HG03139 (cell line): ENCODE measurements around the gene RNF112.
"Not testable (repeated sequence)": the region's sequence is repeated elsewhere in the genome, so short reads cannot be mapped to it uniquely, and the experiment has no call there.

ENCODE experiments used
- ATAC-seq: cut with Tn5 transposase; IDR thresholded peaks from one replicate; pipeline ENCODE4 v1.9.1; 2021; ENCODE audit not compliant: unreplicated experiment

RNF112 gene

DNA sequence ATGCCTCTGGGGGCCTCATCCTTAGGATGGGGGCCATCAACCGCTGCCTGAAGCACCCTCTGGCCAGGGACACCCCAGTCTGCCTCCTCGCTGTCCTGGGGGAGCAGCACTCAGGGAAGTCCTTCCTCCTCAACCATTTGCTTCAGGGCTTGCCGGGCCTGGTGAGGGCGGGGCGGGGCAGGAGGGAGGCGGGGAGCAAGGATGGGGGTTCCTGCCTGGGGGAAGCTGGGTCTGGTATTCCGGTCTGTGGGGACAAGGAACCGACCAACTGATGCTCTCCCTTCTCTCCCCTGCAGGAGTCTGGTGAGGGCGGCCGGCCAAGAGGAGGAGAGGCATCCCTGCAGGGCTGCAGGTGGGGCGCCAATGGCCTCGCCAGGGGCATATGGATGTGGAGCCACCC is 2.0 kb downstream of the RNF112 start:
- ATAC-seq: no peak

DNA sequence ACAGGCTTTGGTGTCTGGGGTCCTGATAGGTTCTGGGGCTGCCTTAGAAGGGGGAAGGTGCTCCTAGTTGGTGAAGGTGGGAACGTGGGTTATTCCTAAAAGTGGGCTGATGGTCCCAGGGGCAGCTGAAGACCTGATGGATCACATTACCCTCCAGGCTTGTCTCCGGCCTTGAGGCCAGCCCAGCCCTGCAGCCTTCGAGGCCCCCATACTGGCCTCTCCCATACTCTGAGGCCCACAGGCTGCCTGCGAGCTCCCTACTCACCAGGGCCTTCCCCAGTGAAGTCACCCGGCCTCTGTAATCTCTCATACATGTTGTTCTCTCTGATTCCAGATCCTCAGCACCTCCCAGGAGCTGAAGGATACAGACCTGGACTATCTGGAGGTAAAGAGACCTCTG is 2.7 kb downstream of the RNF112 start:
- ATAC-seq: no peak

DNA sequence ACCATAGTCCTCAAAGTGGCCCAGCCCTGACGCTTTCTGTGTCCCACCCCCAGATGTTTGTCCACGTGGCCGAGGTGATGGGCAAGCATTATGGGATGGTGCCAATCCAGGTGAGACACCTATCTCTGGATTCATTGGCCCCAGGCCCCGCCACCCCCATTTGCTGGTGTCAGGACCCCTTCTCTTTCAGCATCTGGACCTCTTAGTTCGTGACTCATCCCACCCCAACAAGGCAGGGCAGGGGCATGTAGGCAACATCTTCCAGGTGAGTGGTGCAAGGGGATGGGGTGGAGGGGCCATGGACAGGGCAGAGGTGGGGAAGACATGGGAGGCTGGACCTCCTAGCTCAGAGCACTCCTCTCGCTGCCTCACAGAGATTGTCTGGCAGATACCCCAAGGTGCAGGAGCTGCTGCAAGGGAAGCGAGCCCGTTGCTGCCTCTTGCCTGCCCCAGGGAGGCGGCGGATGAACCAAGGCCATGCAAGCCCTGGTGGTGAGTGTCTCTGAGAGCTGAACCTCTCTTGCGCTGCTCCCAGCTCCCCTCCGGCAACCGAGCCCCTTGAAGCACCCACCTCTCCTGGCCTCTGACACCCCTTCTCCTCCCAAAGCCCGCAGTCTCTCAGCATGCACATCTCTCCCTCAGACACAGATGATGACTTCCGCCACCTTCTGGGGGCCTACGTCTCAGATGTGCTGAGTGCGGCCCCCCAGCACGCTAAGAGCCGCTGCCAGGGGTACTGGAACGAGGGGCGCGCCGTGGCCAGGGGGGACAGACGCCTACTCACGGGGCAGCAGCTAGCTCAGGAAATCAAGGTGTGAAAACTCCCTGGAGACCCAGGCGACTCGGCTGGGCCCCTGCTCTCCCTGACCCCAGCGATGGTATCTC is 3.6 kb downstream of the RNF112 start:
- no peak for ATAC-seq

DNA sequence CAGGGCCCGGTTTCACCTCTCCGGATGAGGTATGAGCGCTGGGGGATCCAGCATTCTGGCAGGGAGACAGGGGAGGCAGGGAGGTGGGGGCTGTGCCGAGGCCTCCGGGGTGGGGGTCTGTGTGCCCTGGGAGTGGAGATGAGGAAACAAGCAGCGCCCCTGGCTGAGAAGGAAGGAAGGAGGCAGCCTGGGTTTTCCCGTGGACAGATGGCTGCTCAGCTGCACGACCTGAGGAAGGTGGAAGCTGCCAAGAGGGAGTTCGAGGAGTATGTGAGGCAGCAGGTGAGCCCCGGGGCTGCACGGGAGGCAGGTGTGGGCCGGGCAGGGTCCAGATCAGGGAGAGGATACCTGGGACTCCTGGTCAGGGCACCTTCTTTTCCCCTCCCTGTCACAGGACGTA is 4.3 kb downstream of the RNF112 start:
- ATAC-seq: no peak

DNA sequence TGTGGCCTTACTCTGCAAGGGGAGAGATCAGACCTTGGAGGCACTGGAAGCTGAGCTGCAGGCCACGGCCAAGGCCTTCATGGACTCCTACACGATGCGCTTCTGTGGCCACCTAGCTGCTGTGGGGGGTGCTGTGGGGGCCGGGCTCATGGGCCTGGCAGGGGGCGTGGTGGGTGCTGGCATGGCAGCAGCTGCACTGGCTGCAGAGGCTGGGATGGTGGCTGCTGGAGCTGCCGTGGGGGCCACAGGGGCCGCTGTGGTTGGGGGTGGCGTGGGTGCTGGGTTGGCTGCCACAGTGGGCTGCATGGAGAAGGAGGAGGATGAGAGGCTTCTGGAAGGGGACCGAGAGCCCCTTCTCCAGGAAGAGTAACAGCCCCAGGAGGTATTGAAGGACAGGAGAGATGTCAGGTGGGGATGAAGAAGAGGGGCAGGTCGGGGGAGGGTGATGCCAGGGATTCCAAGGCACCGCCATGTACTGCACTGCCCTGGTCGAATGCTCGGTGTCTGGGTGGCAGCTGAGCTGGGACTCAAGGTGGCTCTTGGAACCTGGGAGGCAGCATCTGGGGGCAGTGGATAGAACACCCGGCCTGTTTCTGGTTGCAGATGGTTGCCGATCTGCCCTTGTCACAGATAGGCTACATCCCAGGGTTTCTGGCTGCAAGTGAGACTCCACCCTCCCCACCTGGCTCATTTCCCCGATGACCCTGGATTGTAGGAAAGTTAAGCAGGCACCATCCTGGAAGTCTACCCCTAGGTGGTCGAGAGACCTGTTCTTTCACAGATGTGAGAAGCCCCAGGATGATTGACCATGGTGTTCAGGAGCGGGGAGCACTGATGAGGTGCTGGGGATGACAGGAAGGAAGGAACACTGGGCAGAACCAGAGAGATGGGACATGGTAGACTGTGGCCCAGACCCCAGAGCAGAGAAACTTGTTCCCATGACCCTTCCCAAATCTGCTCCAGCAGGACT is 5.1 kb downstream of the RNF112 start:
- ATAC-seq: no peak

DNA sequence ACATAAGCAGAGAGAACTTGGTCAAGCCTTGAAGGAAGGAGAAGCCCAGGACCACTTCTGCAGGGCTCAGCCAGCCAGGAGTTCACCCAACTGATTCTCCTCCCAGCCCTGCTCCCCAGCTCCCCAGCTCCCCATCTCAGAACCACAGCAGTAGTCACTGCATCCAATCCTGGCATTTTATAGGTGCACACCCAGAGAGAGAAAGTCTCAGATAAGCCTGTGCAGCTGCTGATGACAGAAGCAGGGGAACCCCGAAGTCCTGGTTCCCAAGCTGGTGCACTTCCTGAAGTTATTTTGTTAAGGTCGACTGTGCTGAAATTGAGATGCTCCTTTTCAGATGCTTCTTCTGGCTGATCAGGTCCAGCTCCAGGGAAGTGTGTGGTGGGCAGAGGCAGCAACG is 6.6 kb downstream of the RNF112 start:
- no peak for ATAC-seq

DNA sequence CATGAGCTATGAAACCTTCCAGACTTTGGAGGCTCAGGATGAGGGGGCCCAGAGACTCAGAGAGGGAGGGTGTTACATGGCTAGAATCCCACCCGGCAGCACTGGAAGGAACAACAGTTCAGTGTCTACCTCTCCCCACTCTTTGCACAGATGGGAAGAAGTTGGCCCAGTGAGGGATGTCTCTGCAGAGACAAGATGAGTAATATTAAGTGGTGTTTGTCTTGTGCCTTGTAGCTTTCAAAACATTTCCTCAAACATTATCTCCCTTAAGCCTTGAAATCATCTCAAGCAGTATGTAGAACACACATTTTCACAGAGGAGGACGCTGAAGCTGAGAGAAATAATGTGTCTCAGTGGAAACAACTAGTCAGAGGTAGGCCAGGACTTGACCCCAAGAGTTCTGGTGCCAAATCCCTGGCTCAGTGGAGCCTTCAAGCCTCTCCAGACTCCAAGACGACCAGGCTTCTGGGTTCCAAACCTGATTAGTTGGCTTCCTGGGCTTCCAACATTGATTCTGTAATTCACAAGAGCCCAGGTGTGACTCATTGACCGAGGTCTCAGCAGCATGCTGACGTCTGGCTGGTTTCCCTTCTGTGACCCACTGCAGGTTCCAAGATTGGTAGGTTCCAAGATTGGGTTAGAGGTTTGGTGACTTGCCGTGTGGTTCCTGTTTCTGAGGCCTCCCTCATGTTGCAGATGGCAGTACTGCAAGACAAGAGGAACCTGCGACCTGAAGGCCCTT is 7.4 kb downstream of the RNF112 start:
- ATAC-seq: no peak

DNA sequence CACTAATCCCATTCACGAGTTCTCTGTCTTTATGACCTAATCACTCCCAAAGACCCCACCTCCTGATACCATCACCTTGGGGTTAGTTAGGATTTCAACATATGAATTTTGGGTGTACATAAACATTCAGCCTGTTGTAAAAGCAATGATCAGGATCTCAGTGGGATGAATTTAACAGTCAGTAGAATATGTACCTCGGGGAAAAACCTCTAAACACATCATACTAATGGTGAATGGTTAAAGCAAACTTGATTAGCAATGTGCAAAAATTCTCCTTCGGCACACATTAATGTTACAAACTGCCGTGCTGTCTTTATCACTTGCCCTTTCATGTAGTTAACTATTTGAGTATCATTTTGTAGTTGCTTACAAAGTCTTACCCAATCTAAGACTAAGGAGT is 10.2 kb downstream of the RNF112 start:
- ATAC-seq: no peak

DNA sequence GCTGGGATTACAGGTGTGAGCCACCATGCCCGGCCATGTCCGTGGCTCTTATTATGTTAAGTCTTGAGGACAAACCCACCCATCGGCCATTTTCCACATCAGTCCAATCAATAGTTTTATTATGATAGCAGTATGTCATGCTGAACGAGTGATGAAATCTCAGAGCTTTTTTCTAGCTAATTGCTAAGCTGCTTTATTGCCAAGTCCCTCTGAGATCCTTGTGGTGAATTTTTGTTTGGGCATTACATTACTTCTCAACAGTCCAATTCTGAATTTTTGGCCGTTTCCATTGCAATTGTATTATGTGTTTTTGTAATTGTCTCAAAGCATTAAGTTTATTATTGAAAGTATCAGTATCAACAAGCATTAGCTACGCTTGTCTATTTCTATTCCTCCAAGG is 10.9 kb downstream of the RNF112 start:
- ATAC-seq: no peak

DNA sequence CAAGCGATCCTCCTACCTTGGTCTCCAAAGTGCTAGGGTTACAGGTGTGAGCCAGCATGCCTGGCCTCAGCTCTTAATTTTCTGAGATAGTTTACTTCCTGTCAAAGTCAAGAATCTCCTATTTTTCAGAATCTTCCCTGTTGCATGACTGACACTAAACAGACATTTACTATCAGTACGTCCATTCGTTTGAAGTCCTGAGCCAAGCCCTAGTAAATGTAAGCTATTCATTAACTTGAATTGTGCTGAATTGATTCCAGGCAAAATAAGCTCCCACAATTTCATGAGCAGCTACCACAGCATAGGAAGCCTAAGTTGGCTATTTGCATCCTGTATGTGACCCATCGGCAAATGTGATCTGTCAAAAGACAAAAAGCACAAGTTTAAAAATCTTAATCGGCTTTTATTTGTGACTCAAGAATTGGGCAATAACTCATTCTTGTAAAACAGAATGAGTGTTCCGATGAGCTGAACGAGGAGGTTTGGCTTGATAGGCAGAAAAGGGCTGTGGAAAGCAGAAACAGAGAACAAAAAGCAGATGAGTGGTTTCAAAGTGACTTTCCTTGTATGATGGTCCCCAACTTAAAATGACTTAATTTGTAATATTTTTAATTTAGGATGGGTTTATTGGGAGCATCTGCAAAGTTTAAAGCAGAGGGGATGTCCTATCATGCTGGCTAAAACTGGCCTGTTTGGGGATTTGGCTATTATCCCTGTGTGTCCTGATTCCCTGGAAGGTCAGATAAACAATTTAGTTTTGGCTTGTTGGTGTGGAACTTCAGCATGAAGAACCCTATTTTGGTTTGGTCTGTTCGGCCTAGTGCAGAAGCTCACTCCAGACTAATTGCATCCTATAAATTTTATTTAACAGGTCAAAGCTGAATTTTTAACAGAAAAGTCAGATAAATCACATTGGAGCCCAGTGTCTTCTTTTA is 14.2 kb downstream of the RNF112 start:
- no peak for ATAC-seq

DNA sequence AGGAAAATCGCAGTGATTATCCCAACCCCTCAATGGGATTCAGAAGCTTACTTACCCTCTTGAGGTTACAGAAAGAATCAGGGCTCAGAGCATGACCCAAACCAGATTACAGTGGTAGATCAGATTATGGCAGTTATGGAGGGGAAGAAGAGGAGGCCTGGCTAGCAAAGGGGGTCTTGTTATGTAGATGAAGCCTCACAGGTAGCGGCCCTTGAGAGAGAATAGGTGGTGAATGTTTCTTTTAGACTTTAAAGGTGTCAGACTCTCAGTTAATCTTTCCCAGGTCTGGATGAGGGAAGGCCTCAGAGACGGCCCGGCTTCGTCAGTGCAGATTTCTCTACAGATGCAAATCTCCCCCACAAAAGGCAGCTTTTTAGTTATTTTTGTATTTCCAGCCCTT is 15.6 kb downstream of the RNF112 start:
- no peak for ATAC-seq

DNA sequence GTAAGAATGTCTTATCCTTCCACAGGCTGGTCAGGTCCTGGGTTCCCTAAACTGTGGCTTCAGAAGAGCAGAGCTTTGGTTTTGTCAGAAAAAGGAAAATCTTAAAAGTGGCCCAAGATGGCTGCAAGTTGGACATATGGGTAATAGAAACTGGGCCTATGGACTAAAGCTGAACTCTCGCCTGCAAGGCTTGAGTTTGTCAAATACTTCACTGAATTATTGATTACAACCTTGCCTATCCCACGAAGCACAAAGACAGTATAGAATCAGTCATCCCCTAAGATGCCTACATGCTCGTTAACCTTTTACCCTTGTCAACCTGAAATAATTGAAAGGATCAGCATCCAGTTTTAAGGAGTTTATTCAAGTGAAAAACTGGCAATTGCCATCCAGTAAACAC is 20.7 kb downstream of the RNF112 start:
- no peak for ATAC-seq

DNA sequence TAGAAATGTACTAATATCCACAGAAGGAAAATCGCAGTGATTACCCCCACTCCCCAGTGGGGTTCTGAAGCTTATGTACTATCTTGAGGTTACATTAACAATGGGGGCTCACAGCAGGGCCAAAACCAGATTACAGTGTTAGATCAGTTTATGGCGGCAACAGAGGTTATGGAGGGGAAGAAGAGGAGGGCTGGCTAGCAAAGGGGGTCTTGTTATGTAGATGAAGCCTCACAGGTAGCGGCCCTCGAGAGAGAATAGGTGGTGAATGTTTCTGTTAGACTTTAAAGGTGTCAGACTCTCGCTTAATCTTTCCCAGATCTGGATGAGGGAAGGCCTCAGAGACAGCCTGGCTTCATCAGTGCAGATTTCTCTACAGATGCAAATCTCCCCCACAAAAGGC is 22.2 kb downstream of the RNF112 start:
- ATAC-seq: no peak

DNA sequence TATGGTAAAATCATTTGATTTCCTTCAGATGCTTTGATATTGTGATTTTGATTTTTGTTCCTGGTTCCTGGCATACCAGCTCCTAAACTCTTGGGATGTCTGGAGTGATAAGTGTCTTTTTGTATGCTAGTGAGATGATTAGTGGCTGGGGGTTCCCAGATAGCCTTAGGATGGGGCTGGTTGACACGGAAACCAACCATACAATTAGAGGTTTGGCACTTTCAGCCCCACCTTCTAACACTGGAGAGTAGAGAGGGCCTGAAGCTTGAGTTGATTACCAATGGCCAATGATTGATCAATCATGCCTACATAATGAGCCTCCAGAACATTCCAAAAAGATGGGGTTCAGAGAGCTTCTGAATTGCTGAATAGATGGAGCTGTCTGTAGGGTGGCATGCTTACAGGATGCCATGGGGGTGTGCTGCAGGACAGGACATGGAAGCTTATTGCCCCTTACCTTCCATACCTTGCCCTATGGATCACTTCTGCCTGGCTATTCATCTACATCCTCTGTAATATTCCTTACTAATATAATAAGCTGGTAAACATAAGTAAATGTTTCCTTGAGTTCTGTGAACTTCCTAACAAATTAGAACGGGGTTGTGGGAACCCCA is 22.8 kb downstream of the RNF112 start:
- no peak for ATAC-seq

DNA sequence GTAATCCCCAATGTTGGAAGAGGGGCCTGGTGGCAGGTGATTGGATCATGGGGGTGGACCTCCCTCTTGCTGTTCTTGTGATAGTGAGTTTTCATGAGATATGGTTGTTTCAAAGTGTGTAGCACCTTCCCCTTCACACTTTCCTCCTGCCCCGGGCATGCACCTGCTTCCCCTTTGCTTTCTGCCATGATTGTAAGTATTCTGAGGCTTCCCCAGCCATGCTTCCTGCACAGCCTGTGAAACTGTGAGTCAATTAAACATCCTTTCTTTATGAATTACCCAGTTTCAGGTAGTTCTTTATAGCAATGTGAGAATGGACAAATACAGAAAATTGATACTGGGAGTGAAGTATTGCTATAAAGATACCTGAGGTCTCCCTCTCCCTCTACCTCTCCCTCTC is 29.4 kb downstream of the RNF112 start:
- ATAC-seq: no peak

DNA sequence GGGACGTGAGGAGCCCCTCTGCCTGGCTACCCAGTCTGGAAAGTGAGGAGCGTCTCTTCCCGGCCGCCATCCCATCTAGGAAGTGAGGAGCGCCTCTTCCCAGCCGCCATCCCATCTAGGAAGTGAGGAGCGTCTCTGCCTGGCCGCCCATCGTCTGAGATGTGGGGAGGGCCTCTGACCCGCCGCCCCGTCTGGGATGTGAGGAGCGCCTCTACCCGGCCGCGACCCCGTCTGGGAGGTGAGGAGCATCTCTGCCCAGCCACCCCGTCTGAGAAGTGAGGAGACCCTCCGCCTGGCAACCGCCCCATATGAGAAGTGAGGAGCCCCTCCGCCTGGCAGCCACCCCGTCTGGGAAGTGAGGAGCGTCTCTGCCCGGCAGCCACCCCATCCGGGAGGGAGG is 30.3 kb downstream of the RNF112 start:
- ATAC-seq: not testable (repeated sequence)

DNA sequence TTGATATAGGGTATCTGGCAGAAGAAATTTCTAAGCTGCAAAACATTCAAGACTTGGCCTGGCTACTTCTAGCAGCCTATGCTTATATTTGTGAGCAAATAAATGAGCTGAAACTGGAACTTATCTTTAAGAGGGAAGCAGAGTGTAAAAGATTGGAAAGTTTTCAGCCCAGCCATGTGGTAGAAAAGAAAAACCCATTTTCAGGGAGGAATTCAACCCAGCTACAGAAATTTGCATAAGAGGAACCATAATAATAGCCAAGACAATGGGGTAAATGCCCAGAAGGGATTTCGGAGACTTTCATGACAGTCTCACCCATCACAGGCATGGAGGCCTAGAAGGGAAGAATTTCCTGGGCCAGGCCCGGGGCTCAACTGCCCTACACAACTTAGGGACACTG is 31.7 kb downstream of the RNF112 start:
- ATAC-seq: no peak

DNA sequence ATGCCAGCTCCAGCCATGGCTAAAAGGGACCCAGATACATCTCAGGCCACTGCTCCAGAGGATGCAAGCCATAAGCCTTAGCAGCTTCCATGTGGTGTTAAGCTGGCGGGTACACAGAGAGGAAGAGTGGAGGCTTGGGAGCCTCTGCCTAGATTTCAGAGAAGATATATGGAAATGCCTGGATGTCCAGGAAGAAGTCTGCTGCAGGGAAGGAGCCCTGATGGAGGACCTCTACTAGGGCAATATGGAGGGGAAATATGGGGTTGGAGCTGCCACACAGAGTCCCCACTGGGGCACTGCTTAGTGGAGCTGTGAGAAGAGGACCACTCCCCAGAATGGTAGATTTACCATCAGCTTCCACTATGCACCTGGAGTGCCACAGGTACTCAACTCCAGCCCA is 32.1 kb downstream of the RNF112 start:
- no peak for ATAC-seq

DNA sequence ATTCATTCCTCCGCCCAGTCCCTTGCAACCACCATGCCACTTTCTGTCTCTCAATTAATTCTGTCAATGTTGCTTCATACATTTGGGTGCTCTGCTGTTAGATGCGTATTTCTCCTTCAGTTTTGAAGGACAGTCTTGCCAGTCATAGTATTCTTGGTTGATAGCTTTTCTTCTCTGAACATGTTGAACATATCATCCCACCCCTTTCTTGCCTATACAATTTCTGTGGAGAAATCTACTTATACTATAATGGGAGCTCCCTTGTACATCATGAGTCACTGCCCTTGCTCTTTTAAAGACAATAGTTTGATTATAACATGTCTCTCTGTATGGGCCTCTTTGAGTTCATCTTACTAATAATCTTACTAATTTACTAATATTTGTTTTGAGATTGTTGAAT is 34.1 kb downstream of the RNF112 start:
- no peak for ATAC-seq

DNA sequence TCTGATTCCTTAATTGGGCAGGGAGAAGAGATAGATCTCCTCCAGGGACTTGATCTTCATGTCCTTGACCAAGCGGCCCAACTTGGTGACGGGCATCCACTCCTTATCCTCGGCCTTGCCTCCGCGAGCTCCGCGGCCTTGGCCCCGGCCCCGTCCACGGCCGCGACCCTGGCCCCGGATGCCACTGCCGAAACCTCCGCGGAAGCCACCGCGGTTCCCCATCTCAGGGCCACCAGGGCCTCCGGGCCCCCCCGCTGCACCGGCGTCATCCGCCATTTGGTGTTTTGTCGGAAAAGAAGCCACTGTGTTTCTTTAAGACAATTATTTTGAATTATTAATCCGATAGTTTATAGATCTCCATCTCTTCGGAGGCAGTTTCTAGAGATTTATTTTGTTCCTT is 35.5 kb downstream of the RNF112 start:
- ATAC-seq: not testable (repeated sequence)
